H9 (cell line): ENCODE results near the gene BSG. TPM values are rescaled to one million over a fixed set of nuclear protein-coding genes. Genes with fewer than 3 reads are reported as not detected.

Experiments used
- DNase-seq: peaks from one replicate; pipeline ENCODE4 v3.0.0-alpha.2; 2017
- H2AFZ ChIP-seq: one replicate; pipeline ENCODE4 v1.6.1; 2013; ENCODE audit warnings: mild to moderate bottlenecking, low read length, control low read depth, moderate library complexity
- H2AK5ac ChIP-seq: 2 replicates; pipeline ENCODE4 v1.6.1; 2013; ENCODE audit warnings: low read length, control low read depth, mixed read lengths; ENCODE audit not compliant: insufficient read length
- H2BK120ac ChIP-seq: one replicate; pipeline ENCODE4 v1.6.1; 2013; ENCODE audit warnings: low read depth, mild to moderate bottlenecking, low read length, control low read depth, inconsistent platforms; ENCODE audit not compliant: poor library complexity, severe bottlenecking
- H2BK12ac ChIP-seq: 2 replicates; pipeline ENCODE4 v1.6.1; 2013; ENCODE audit warnings: low read length, control low read depth, mixed read lengths, low read depth; ENCODE audit not compliant: insufficient read length
- H2BK15ac ChIP-seq: 2 replicates; pipeline ENCODE4 v1.6.1; 2013; ENCODE audit warnings: low read depth, low read length, control low read depth
- H2BK20ac ChIP-seq: one replicate; pipeline ENCODE4 v1.6.1; 2013; ENCODE audit warnings: low read depth, mild to moderate bottlenecking, low read length, control low read depth, inconsistent platforms; ENCODE audit not compliant: poor library complexity, severe bottlenecking
- H2BK5ac ChIP-seq: 2 replicates; pipeline ENCODE4 v1.6.1; 2013; ENCODE audit warnings: low read length, control low read depth, mixed read lengths; ENCODE audit not compliant: insufficient read length
- H3K14ac ChIP-seq: 2 replicates; pipeline ENCODE4 v1.6.1; 2013; ENCODE audit warnings: low read length, control low read depth; ENCODE audit not compliant: insufficient read depth
- H3K18ac ChIP-seq: 2 replicates; pipeline ENCODE4 v1.6.1; 2013; ENCODE audit warnings: low read depth, mild to moderate bottlenecking, mixed read lengths, low read length, control low read depth; ENCODE audit not compliant: insufficient read length
- H3K23ac ChIP-seq: 2 replicates; pipeline ENCODE4 v1.6.1; 2013; ENCODE audit warnings: low read length, control low read depth, mixed read lengths, low read depth; ENCODE audit not compliant: insufficient read length
- H3K23me2 ChIP-seq: 2 replicates; pipeline ENCODE4 v1.6.1; 2013; ENCODE audit warnings: low read depth, mild to moderate bottlenecking, mixed read lengths, low read length, control low read depth; ENCODE audit not compliant: insufficient read length, poor library complexity, severe bottlenecking
- H3K27ac ChIP-seq: 2 replicates; pipeline ENCODE4 v1.5.1; 2013; ENCODE audit warnings: low read length, control low read depth, mixed read lengths, low read depth; ENCODE audit not compliant: insufficient read length
- H3K27me3 ChIP-seq: 2 replicates; pipeline ENCODE4 v1.6.1; 2013; ENCODE audit warnings: low read length, control low read depth, inconsistent platforms; ENCODE audit not compliant: insufficient read depth
- H3K4ac ChIP-seq: 2 replicates; pipeline ENCODE4 v1.6.1; 2013; ENCODE audit warnings: low read depth, mild to moderate bottlenecking, control low read depth, inconsistent platforms, low read length, moderate library complexity
- H3K4me1 ChIP-seq: 2 replicates; pipeline ENCODE4 v1.6.1; 2013; ENCODE audit warnings: low read length, control low read depth, inconsistent platforms; ENCODE audit not compliant: insufficient read depth
- H3K4me2 ChIP-seq: 2 replicates; pipeline ENCODE4 v1.6.1; 2013; ENCODE audit warnings: low read length, control low read depth, mixed read lengths; ENCODE audit not compliant: insufficient read length, insufficient read depth
- H3K56ac ChIP-seq: 2 replicates; pipeline ENCODE4 v1.6.1; 2013; ENCODE audit warnings: low read depth, mild to moderate bottlenecking, mixed read lengths, low read length, control low read depth; ENCODE audit not compliant: insufficient read length
- H3K79me1 ChIP-seq: 2 replicates; pipeline ENCODE4 v1.6.1; 2013; ENCODE audit warnings: low read depth, mild to moderate bottlenecking, moderate library complexity, low read length, control low read depth, inconsistent platforms; ENCODE audit not compliant: insufficient read depth, poor library complexity, severe bottlenecking
- H3K79me2 ChIP-seq: 2 replicates; pipeline ENCODE4 v1.6.1; 2013; ENCODE audit warnings: low read length, control low read depth, inconsistent platforms; ENCODE audit not compliant: insufficient read depth
- H3K9ac ChIP-seq: 2 replicates; pipeline ENCODE4 v1.6.1; 2013; ENCODE audit warnings: low read length, control low read depth, mixed read lengths; ENCODE audit not compliant: insufficient read length; ENCODE audit errors: extremely low read depth
- H3K9me3 ChIP-seq: one replicate; pipeline ENCODE4 v1.6.1; 2013; ENCODE audit warnings: low read depth, low read length, inconsistent platforms; ENCODE audit not compliant: control insufficient read depth
- H3T11ph ChIP-seq: one replicate; pipeline ENCODE4 v1.6.1; 2013; ENCODE audit warnings: mild to moderate bottlenecking, low read length, control low read depth, inconsistent platforms
- H4K20me1 ChIP-seq: one replicate; pipeline ENCODE4 v1.6.1; 2013; ENCODE audit not compliant: control insufficient read depth, insufficient read length, insufficient read depth
- H4K5ac ChIP-seq: 2 replicates; pipeline ENCODE4 v1.6.1; 2013; ENCODE audit warnings: low read depth, mild to moderate bottlenecking, mixed read lengths, low read length, control low read depth; ENCODE audit not compliant: insufficient read length
- H4K8ac ChIP-seq: replicated peaks from 2 replicates; pipeline ENCODE4 v1.6.1; 2013; ENCODE audit warnings: low read length, control low read depth, mixed read lengths, low read depth; ENCODE audit not compliant: insufficient read length
- H4K91ac ChIP-seq: 2 replicates; pipeline ENCODE4 v1.6.1; 2013; ENCODE audit warnings: low read depth, mild to moderate bottlenecking, moderate library complexity, mixed read lengths, low read length, control low read depth; ENCODE audit not compliant: insufficient read length
- H3K27ac Mint-ChIP-seq, 3 experiments: 2 replicates in 2 of 3; 3 replicates in 1 of 3; pipeline ENCODE4 v1.8.0; 2020 to 2021; ENCODE audit warnings: mixed read lengths in 3 of 3, mild to moderate bottlenecking in 1 of 3, moderate library complexity in 1 of 3
- H3K27me3 Mint-ChIP-seq: 2 replicates; pipeline ENCODE4 v1.8.0; 2021; ENCODE audit warnings: low read depth, mild to moderate bottlenecking, moderate library complexity, mixed read lengths
- H3K36me3 Mint-ChIP-seq, 3 experiments: 2 replicates in 2 of 3; 3 replicates in 1 of 3; pipeline ENCODE4 v1.8.0; 2020 to 2021; ENCODE audit warnings: low read depth in 3 of 3, mixed read lengths in 3 of 3; ENCODE audit not compliant: insufficient read depth in 1 of 3
- H3K4me1 Mint-ChIP-seq, 2 experiments: 2 replicates each; pipeline ENCODE4 v1.8.0; 2020; ENCODE audit warnings: mixed read lengths in 2 of 2
- H3K4me3 Mint-ChIP-seq, 2 experiments: 2 replicates in 1 of 2; 3 replicates in 1 of 2; pipeline ENCODE4 v1.8.0; 2020 to 2021; ENCODE audit warnings: mild to moderate bottlenecking in 2 of 2, mixed read lengths in 2 of 2, moderate library complexity in 1 of 2
- H3K9me3 Mint-ChIP-seq, 2 experiments: 2 replicates in 1 of 2; 3 replicates in 1 of 2; pipeline ENCODE4 v1.8.0; 2020; ENCODE audit warnings: mild to moderate bottlenecking in 2 of 2, mixed read lengths in 2 of 2, moderate library complexity in 1 of 2
- CTCF ChIP-seq: fragments of 200-600 bp; sonication (generic); conservative IDR thresholded peaks from 3 replicates; pipeline ENCODE4 v1.8.0; 2021; ENCODE audit warnings: antibody characterized with exemption, mild to moderate bottlenecking
- WGBS: extraction: QIAGEN DNeasy Blood & Tissue Kit; methylation state at CpG from one replicate; pipeline ENCODE4 v1.1.7; 2013; ENCODE audit warnings: missing lambda C conversion rate, low lambda C conversion rate, mixed read lengths; ENCODE audit not compliant: insufficient read length; ENCODE audit errors: extremely low coverage; 5-methylcytosine and 5-hydroxymethylcytosine counted together
- total RNA-seq: library from RNA; stranded (reverse); gene quantifications from 2 replicates; pipeline ENCODE4 v1.2.1, GENCODE V29; 2021

BSG gene
- total RNA-seq, 1 experiment from 2014 or later = 715 TPM

DNA sequence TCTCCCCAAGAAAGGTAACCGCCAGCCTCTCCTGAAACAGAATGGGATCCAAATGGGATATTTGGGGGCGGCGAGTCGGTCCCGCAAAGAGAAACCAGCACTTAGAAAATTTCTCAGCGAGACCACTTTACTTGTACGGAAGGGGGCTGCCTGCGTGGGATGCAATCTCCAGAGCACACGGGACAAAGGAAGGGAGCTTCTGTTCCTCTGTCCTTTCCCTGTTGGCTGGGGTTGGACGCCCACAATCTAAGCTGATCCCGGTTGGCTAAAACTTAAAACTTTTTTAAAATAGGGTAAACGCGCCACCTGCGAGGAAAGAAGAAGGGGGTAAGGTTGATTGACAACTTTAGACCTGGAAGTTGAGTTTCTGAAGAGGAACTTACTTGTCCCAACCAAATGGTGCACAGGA, 826 bp upstream of the BSG start:
- Histone ChIP-seq H2BK20ac (no peak overlapping the region), H3K9ac (peak overlapping the region; percentile 61), H4K5ac (no peak overlapping the region), H3K23ac (no peak overlapping the region), H3K4me1 (no peaks in the 10 kb centered on the region; the same call in 1 of the 2 replicates), H3K79me2 (peaks cover 34% of the 10 kb centered on the region), H4K20me1 (no peaks in the 10 kb centered on the region), H2BK12ac (no peak overlapping the region), H4K8ac (no peak overlapping the region), H3K27me3 (no peaks in the 10 kb centered on the region), H2BK5ac (no peak overlapping the region), H3K9me3 (no peaks in the 10 kb centered on the region), H3K4ac (no peak overlapping the region), H3K14ac (peak overlapping the region; percentile 84), H4K91ac (no peak overlapping the region), H3K56ac (no peak overlapping the region), H3K4me2 (peak overlapping the region; percentile 81), H3K79me1 (peaks cover 3% of the 10 kb centered on the region), H3K27ac (peak overlapping the region; percentile 37), H2AFZ (no peak overlapping the region), H3T11ph (no peak overlapping the region), H2BK120ac (peak overlapping the region; percentile 15), H3K23me2 (peaks cover 15% of the 10 kb centered on the region), H2BK15ac (no peak overlapping the region), H3K18ac (peak overlapping the region; percentile 85), H2AK5ac (no peak overlapping the region)
- Mint-ChIP-seq H3K4me3 (peak overlapping the region; percentile 72 to 88), H3K4me1 (peaks cover 23 to 40% of the 10 kb centered on the region in 2 experiments), H3K36me3 (peaks cover 8 to 18% (median 17%) of the 10 kb centered on the region in 3 experiments), H3K9me3 (peaks cover 13% of the 10 kb centered on the region in 2 experiments), H3K27me3 (peaks cover 19% of the 10 kb centered on the region), H3K27ac (peak overlapping the region; percentile 86 to 97 (median 92); a peak in 4 of 7 replicates)
- peak; percentile 42 for DNase-seq
- WGBS = no CpG with 5 or more reads among the region's 14 CpGs
- TF ChIP-seq CTCF = no peak
